Tibial artery (tissue), 4 donors: ENCODE results near the gene CDC42.

Source experiments
- DNase-seq, 2 donors: peaks; one replicate each; pipeline ENCODE4 v3.0.0-alpha.2; 2019
- H3K27ac ChIP-seq, 2 donors: fragments of 200-600 bp; sonication (generic) in 1 of 2; 1 replicate in 1 of 2; 2 replicates in 1 of 2; pipeline ENCODE4 v1.5.1; 2018 to 2019; ENCODE audit warnings: mild to moderate bottlenecking in 1 of 2
- H3K27me3 ChIP-seq, 2 donors: fragments of 200-600 bp; sonication (generic) in 1 of 2; one replicate each; pipeline versions ENCODE4 v1.5.1 to v1.6.0; 2016 to 2019
- H3K36me3 ChIP-seq, 3 donors: fragments of 200-600 bp; sonication (generic) in 2 of 3; one replicate each; pipeline ENCODE4 v1.5.1; 2016 to 2019; ENCODE audit warnings: mild to moderate bottlenecking in 2 of 3
- H3K4me1 ChIP-seq, 4 donors: fragments of 200-600 bp; sonication (generic) in 2 of 4; 1 replicate in 3 of 4; 2 replicates in 1 of 4; pipeline ENCODE4 v1.5.1; 2016 to 2019
- H3K4me3 ChIP-seq, 2 donors: fragments of 200-600 bp; sonication (generic) in 1 of 2; 1 replicate in 1 of 2; 2 replicates in 1 of 2; pipeline ENCODE4 v1.5.1; 2018 to 2019; ENCODE audit warnings: mild to moderate bottlenecking in 2 of 2
- H3K9me3 ChIP-seq, 3 donors: fragments of 200-600 bp; sonication (generic) in 1 of 3; one replicate each; pipeline ENCODE4 v1.5.1; 2016 to 2019
- intact Hi-C: fragments of 100-400 bp; cut with DNase I; formaldehyde crosslinking; loops from one replicate; pipeline ENCODE4 v1.15.0; 2023; ENCODE audit warnings: low total_unique reads
- TF ChIP-seq, protein P1 (sequence below), 2 experiments: fragments of 200-600 bp in 1 of 2; fragments of 450-650 bp in 1 of 2; IDR thresholded peaks; one replicate each; pipeline ENCODE4 v1.5.1; 2017 to 2019; ENCODE audit warnings: antibody characterized with exemption in 2 of 2, mild to moderate bottlenecking in 1 of 2, moderate library complexity in 1 of 2

Gene CDC42

DNA sequence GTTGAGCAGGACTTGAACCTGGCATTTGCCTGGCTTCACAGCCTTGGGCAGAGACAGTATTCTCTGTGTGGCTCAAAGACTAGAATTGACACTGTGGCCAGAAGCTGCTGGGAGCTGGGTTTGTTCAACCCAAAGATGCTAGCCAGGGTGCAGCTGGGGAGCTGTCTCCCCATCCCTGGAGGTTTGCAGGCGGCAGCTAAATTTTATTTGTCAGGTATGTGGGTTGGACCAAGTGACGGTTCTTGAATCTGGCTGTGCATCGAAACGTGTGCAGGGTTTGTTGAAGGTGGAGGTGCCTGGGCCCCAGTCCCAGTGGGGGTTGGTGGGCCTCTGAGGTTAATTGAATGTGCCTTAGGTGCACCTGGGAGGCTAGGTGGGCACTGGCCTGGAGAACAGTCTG, 78.6 kb downstream of the CDC42 start:
- Histone ChIP-seq H3K27me3 (peaks cover 0 to 20% of the 10 kb centered on the region in 2 donors), H3K27ac (no peak overlapping the region), H3K9me3 (no peaks in the 10 kb centered on the region), H3K4me3 (no peak overlapping the region), H3K4me1 (peaks cover 0 to 11% (median 10%) of the 10 kb centered on the region in 4 donors), H3K36me3 (no peaks in the 10 kb centered on the region)
- DNase-seq, result no peak
- TF ChIP-seq, protein P1, sequence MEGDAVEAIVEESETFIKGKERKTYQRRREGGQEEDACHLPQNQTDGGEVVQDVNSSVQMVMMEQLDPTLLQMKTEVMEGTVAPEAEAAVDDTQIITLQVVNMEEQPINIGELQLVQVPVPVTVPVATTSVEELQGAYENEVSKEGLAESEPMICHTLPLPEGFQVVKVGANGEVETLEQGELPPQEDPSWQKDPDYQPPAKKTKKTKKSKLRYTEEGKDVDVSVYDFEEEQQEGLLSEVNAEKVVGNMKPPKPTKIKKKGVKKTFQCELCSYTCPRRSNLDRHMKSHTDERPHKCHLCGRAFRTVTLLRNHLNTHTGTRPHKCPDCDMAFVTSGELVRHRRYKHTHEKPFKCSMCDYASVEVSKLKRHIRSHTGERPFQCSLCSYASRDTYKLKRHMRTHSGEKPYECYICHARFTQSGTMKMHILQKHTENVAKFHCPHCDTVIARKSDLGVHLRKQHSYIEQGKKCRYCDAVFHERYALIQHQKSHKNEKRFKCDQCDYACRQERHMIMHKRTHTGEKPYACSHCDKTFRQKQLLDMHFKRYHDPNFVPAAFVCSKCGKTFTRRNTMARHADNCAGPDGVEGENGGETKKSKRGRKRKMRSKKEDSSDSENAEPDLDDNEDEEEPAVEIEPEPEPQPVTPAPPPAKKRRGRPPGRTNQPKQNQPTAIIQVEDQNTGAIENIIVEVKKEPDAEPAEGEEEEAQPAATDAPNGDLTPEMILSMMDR (IDR thresholded peaks at IDR 0.05), result no peak
- intact Hi-C loops, result no loop called here

DNA sequence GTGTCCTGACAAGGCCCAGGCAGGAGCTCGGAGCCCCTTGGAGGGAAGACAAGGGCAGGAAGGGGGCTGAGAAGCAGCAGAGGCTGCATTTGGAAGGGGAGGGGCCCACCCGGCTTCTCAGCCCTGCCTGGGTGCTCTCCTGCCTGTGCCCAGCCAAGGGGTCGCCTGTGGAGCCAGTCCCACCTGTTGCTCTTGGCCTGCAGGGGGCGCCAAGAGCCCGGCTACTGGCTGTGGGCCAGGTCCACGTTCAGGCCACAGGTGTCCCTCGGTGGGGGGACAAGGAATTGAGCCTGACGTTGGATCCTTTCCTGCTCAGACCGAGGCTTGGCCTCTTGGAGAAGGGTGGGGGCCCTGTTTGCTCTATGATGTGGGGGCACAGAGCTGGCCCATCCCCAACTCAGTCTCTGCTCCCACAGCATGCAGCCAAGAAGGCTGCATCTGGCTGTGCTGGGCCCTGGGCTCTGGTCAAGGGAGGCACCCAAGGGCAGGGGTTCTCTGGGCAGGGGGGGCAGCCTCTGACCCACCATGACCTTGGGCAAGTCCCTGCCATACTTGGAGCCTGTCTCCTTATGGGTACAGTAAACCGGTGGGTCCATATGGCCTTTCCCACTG, 79.5 kb downstream of the CDC42 start:
- intact Hi-C loops, result no loop called here
- no peaks in the 10 kb centered on the region for H3K36me3 ChIP-seq
- DNase-seq, result no peak
- H3K4me3 ChIP-seq, result no peak overlapping the region
- H3K27me3 ChIP-seq, result peaks cover 0 to 27% of the 10 kb centered on the region in 2 donors
- no peak overlapping the region for H3K27ac ChIP-seq
- no peaks in the 10 kb centered on the region for H3K9me3 ChIP-seq
- H3K4me1 ChIP-seq, result peaks cover 0 to 11% (median 10%) of the 10 kb centered on the region in 4 donors
- TF ChIP-seq, protein P1 (IDR thresholded peaks at IDR 0.05), result peak; percentile 27 to 38

DNA sequence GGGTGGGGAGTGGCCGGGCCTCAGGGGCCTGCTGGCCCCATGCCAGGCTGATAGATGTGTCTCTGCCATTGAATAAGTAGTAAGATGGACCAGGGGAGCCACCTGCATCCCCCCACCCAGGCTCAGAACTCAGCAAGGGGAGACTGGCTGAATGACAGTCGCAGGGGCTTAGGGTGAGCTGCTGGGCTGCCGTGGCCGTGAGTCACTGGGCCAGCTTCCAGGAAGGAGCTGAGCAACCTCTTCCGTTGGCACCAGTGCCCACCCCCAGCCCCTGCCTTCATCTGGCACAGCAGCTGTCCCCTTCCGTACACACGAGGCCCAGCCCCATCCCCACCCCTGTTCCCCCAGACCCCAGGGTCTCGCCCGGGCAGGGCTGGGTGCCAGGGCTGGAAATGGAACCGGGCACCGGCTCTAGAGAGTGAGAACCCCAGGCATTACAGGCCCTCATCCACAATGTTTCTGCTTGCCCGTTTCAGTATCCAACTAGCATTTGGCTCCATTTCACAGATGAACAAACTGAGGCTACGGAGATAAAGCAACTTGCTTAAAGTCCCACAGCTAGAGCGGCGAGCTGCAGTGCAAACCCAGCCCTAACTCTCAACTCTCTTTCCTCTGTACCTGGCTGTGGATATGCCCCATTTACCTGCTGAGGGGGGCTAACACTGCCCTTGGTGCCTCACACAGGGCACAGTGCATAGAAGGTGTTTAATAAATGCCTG, 80.2 kb downstream of the CDC42 start:
- Histone ChIP-seq H3K4me1 (peaks cover 0 to 11% (median 10%) of the 10 kb centered on the region in 4 donors), H3K9me3 (no peaks in the 10 kb centered on the region), H3K36me3 (no peaks in the 10 kb centered on the region), H3K4me3 (no peak overlapping the region), H3K27me3 (peaks cover 0 to 27% of the 10 kb centered on the region in 2 donors), H3K27ac (no peak overlapping the region)
- DNase-seq, result no peak
- intact Hi-C loops, result no loop called here
- TF ChIP-seq, protein P1 (IDR thresholded peaks at IDR 0.05), result no peak

DNA sequence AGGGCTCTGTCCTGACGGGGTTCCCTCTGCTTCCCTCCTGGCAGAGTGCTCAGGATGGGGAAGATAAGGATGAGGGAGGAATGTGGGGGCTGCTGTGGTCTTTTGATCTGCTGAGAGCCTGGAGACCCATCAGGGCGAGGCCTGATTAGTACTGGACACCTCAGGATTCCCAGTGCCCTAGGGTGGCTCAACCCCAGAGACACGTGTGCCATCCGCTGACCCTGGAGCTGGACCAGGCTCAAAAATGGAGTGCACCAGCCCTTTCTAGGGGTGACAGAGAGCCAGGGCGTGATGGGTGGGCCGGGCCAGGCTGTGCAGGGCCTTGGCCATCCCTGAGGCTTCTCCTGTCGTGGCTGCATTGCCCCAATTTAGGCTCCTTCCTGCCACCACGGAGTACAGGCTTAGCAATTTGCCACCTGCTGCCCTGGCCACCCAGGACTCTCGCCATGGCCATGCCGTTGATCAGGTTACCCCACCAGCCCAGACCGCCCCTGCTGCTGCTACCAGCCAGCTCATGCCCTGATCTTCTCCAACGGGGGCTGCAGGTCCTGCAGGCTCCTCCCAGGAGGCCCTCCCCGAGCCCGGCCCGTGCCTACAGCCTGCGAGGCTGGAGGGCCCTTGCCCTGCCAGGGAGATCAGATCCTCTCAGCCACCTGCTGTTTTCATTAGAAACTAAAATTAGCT, 80.9 kb downstream of the CDC42 start:
- peaks cover 0 to 11% (median 10%) of the 10 kb centered on the region in 4 donors for H3K4me1 ChIP-seq
- TF ChIP-seq, protein P1 (IDR thresholded peaks at IDR 0.05), result no peak
- no peaks in the 10 kb centered on the region for H3K36me3 ChIP-seq
- no peak overlapping the region for H3K27ac ChIP-seq
- H3K9me3 ChIP-seq, result no peaks in the 10 kb centered on the region
- no peak for DNase-seq
- H3K27me3 ChIP-seq, result peaks cover 0 to 27% of the 10 kb centered on the region in 2 donors
- no peak overlapping the region for H3K4me3 ChIP-seq
- intact Hi-C loops, result no loop called here

DNA sequence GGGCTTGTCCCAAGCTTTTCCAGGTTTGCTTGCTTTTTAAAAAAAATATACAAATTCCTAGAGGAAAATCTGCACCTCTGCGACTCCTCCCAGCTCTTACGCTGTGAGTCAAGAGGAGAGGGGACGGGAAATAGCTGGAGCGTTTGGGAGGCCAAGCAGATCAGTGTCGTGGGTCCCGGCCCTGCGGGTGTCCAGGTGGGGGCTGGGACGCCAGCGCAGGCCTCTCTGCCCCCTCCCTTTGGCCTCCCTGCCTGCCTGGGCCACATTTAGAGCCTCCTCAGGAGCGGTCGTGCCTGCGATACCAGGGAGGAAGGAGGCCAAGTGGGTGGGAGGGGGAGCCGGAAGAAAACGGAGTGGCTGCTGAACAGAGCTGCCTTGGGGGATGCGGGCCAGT, 81.4 kb downstream of the CDC42 start:
- no peak overlapping the region for H3K4me3 ChIP-seq
- TF ChIP-seq, protein P1 (IDR thresholded peaks at IDR 0.05), result no peak
- peaks cover 0 to 27% of the 10 kb centered on the region in 2 donors for H3K27me3 ChIP-seq
- no peak for DNase-seq
- peaks cover 0 to 11% (median 10%) of the 10 kb centered on the region in 4 donors for H3K4me1 ChIP-seq
- H3K27ac ChIP-seq, result no peak overlapping the region
- H3K9me3 ChIP-seq, result no peaks in the 10 kb centered on the region
- intact Hi-C loops, result no loop called here
- H3K36me3 ChIP-seq, result no peaks in the 10 kb centered on the region
